ENCODE data around the gene CXCL16. TPM values are rescaled to one million over a fixed set of nuclear protein-coding genes. Genes with fewer than 3 reads are reported as not detected.

Gene CXCL16
- total and polyA plus RNA-seq, 3 donors from 2014 or later: 53.0 to 201 (median 172) TPM

GRCh38 chr17:4753392-4753791 lies 13.7 kb upstream of the CXCL16 start:
- H3K27ac ChIP-seq: no peak overlapping the region
- TF ChIP-seq CTCF (IDR thresholded peaks at IDR 0.05) (no peak), POLR2A (IDR thresholded peaks at IDR 0.05) (no peak)
- H3K4me1 ChIP-seq: no peaks in the 10 kb centered on the region
- WGBS, 2 donors: 82 to 91% methylated on average over 1 of the region's 1 CpG
- intact Hi-C loops (cut with DNase I; ENCODE audit: low total_unique reads): no loop called here
- H3K36me3 ChIP-seq (ENCODE audit: low read depth, missing control alignments): no peaks in the 10 kb centered on the region
- no peak for DNase-seq
- no peaks in the 10 kb centered on the region for H3K9me3 ChIP-seq
- no peaks in the 10 kb centered on the region for H3K27me3 ChIP-seq
- H3K4me3 ChIP-seq: no peak overlapping the region

GRCh38 chr17:4751932-4752331 lies 12.2 kb upstream of the CXCL16 start:
- intact Hi-C loops (cut with DNase I; ENCODE audit: low total_unique reads): no loop called here
- Histone ChIP-seq H3K27ac (no peak overlapping the region), H3K36me3 (ENCODE audit: low read depth, missing control alignments) (no peaks in the 10 kb centered on the region), H3K4me3 (no peak overlapping the region), H3K4me1 (no peaks in the 10 kb centered on the region), H3K27me3 (no peaks in the 10 kb centered on the region), H3K9me3 (no peaks in the 10 kb centered on the region)
- TF ChIP-seq POLR2A (IDR thresholded peaks at IDR 0.05) (no peak), CTCF (IDR thresholded peaks at IDR 0.05) (no peak)
- 77 to 81% methylated on average over 5 of the region's 5 CpGs for WGBS, 2 donors
- no peak for DNase-seq

GRCh38 chr17:4750606-4751005 lies 10.9 kb upstream of the CXCL16 start:
- Histone ChIP-seq H3K27ac (no peak overlapping the region), H3K4me3 (no peak overlapping the region), H3K27me3 (no peaks in the 10 kb centered on the region), H3K4me1 (no peaks in the 10 kb centered on the region), H3K9me3 (no peaks in the 10 kb centered on the region), H3K36me3 (ENCODE audit: low read depth, missing control alignments) (no peaks in the 10 kb centered on the region)
- 53 to 68% methylated on average over 3 of the region's 3 CpGs for WGBS, 2 donors
- no peak for DNase-seq
- TF ChIP-seq POLR2A (IDR thresholded peaks at IDR 0.05): no peak
- TF ChIP-seq CTCF (IDR thresholded peaks at IDR 0.05): no peak
- intact Hi-C loops (cut with DNase I; ENCODE audit: low total_unique reads): no loop called here

- no peak for DNase-seq
- TF ChIP-seq POLR2A (IDR thresholded peaks at IDR 0.05) (no peak), CTCF (IDR thresholded peaks at IDR 0.05) (no peak)
- H3K27ac ChIP-seq: no peak overlapping the region
- WGBS, 2 donors: 61 to 63% methylated on average over 4 of the region's 4 CpGs
- no peaks in the 10 kb centered on the region for H3K4me1 ChIP-seq
- H3K4me3 ChIP-seq: no peak overlapping the region
- H3K36me3 ChIP-seq (ENCODE audit: low read depth, missing control alignments): no peaks in the 10 kb centered on the region
- no peaks in the 10 kb centered on the region for H3K27me3 ChIP-seq
- no peaks in the 10 kb centered on the region for H3K9me3 ChIP-seq
- intact Hi-C loops (cut with DNase I; ENCODE audit: low total_unique reads): no loop called here
These were observed 9.0 kb upstream of the CXCL16 start for GRCh38 chr17:4748686-4749085.

- DNase-seq: no peak
- Histone ChIP-seq H3K9me3 (no peaks in the 10 kb centered on the region), H3K27me3 (no peaks in the 10 kb centered on the region), H3K4me1 (no peaks in the 10 kb centered on the region), H3K36me3 (ENCODE audit: low read depth, missing control alignments) (no peaks in the 10 kb centered on the region), H3K4me3 (no peak overlapping the region), H3K27ac (no peak overlapping the region)
- TF ChIP-seq CTCF (IDR thresholded peaks at IDR 0.05) (no peak), POLR2A (IDR thresholded peaks at IDR 0.05) (no peak)
- intact Hi-C loops (cut with DNase I; ENCODE audit: low total_unique reads): no loop called here
- 68 to 71% methylated on average over 5 of the region's 5 CpGs for WGBS, 2 donors
These were observed 8.1 kb upstream of the CXCL16 start for GRCh38 chr17:4747847-4748246.
